ENCODE data around the gene CAMSAP2.

The CAMSAP2 gene

GRCh38 chr1:200909757-200910239, 171.1 kb downstream of the CAMSAP2 start:
- no peak for TF ChIP-seq CTCF (IDR thresholded peaks at IDR 0.05; ENCODE audit: low read length, missing control alignments)
- no peak for DNase-seq (ENCODE audit: low read depth)
- no peak overlapping the region for H3K4me3 ChIP-seq (replicated peaks; ENCODE audit: low read depth, low read length)
